HG03196 (cell line): ENCODE results near the gene MZF1.

Experiments used
- ATAC-seq: cut with Tn5 transposase; IDR thresholded peaks from one replicate; pipeline ENCODE4 v1.9.1; 2021; ENCODE audit not compliant: unreplicated experiment

The MZF1 gene

GRCh38 chr19:58515259-58515658, 57.9 kb downstream of the MZF1 start:
- no peak for ATAC-seq

GRCh38 chr19:58514564-58515022, 58.5 kb downstream of the MZF1 start:
- no peak for ATAC-seq

- ATAC-seq = peak; percentile 69
Measured at GRCh38 chr19:58513694-58514563, 59.2 kb downstream of the MZF1 start.

GRCh38 chr19:58513213-58513693, 59.9 kb downstream of the MZF1 start:
- ATAC-seq = no peak
